ENCODE data around the gene OR2H2. TPM values are rescaled to one million over a fixed set of nuclear protein-coding genes. Genes with fewer than 3 reads are reported as not detected.

OR2H2 gene
- total RNA-seq, 1 donor from 2014 or later = not detected

- DNase-seq (ENCODE audit: extremely low read depth, low read depth, low spot score) = no peak
Measured at GRCh38 chr6:29590218-29590808, 5.4 kb downstream of the OR2H2 start.

- no peak for DNase-seq (ENCODE audit: extremely low read depth, low read depth, low spot score)
Measured at GRCh38 chr6:29591677-29592076, 6.8 kb downstream of the OR2H2 start.

- DNase-seq (ENCODE audit: extremely low read depth, low read depth, low spot score) = no peak
Measured at GRCh38 chr6:29593199-29593855, 8.4 kb downstream of the OR2H2 start.

- no peak for DNase-seq (ENCODE audit: extremely low read depth, low read depth, low spot score)
Measured at GRCh38 chr6:29596381-29596900, 11.5 kb downstream of the OR2H2 start.

GRCh38 chr6:29597184-29597583 lies 12.3 kb downstream of the OR2H2 start:
- DNase-seq (ENCODE audit: extremely low read depth, low read depth, low spot score) = no peak

- DNase-seq (ENCODE audit: extremely low read depth, low read depth, low spot score) = no peak
Measured at GRCh38 chr6:29598172-29598747, 13.3 kb downstream of the OR2H2 start.

GRCh38 chr6:29602564-29603361 lies 17.8 kb downstream of the OR2H2 start:
- no peak for DNase-seq (ENCODE audit: extremely low read depth, low read depth, low spot score)

- DNase-seq (ENCODE audit: extremely low read depth, low read depth, low spot score) = no peak
Measured at GRCh38 chr6:29603456-29603855, 18.5 kb downstream of the OR2H2 start.

GRCh38 chr6:29603930-29604329 lies 19.0 kb downstream of the OR2H2 start:
- DNase-seq (ENCODE audit: extremely low read depth, low read depth, low spot score) = no peak

- no peak for DNase-seq (ENCODE audit: extremely low read depth, low read depth, low spot score)
Measured at GRCh38 chr6:29608131-29608530, 23.2 kb downstream of the OR2H2 start.

- no peak for DNase-seq (ENCODE audit: extremely low read depth, low read depth, low spot score)
Measured at GRCh38 chr6:29610540-29610939, 25.6 kb downstream of the OR2H2 start.

- DNase-seq (ENCODE audit: extremely low read depth, low read depth, low spot score) = no peak
Measured at GRCh38 chr6:29611426-29611825, 26.5 kb downstream of the OR2H2 start.

- no peak for DNase-seq (ENCODE audit: extremely low read depth, low read depth, low spot score)
Measured at GRCh38 chr6:29617782-29618554, 33.0 kb downstream of the OR2H2 start.

- DNase-seq (ENCODE audit: extremely low read depth, low read depth, low spot score) = no peak
Measured at GRCh38 chr6:29619578-29620160, 34.7 kb downstream of the OR2H2 start.

- DNase-seq (ENCODE audit: extremely low read depth, low read depth, low spot score) = no peak
Measured at GRCh38 chr6:29620630-29621029, 35.7 kb downstream of the OR2H2 start.

GRCh38 chr6:29624520-29624961 lies 39.6 kb downstream of the OR2H2 start:
- no peak for DNase-seq (ENCODE audit: extremely low read depth, low read depth, low spot score)

GRCh38 chr6:29625337-29625930 lies 40.5 kb downstream of the OR2H2 start:
- no peak for DNase-seq (ENCODE audit: extremely low read depth, low read depth, low spot score)

- no peak for DNase-seq (ENCODE audit: extremely low read depth, low read depth, low spot score)
Measured at GRCh38 chr6:29626948-29627754, 42.2 kb downstream of the OR2H2 start.

All from glomerular endothelial cell (primary cell).